ENCODE results near the gene RAD23B.

DNA sequence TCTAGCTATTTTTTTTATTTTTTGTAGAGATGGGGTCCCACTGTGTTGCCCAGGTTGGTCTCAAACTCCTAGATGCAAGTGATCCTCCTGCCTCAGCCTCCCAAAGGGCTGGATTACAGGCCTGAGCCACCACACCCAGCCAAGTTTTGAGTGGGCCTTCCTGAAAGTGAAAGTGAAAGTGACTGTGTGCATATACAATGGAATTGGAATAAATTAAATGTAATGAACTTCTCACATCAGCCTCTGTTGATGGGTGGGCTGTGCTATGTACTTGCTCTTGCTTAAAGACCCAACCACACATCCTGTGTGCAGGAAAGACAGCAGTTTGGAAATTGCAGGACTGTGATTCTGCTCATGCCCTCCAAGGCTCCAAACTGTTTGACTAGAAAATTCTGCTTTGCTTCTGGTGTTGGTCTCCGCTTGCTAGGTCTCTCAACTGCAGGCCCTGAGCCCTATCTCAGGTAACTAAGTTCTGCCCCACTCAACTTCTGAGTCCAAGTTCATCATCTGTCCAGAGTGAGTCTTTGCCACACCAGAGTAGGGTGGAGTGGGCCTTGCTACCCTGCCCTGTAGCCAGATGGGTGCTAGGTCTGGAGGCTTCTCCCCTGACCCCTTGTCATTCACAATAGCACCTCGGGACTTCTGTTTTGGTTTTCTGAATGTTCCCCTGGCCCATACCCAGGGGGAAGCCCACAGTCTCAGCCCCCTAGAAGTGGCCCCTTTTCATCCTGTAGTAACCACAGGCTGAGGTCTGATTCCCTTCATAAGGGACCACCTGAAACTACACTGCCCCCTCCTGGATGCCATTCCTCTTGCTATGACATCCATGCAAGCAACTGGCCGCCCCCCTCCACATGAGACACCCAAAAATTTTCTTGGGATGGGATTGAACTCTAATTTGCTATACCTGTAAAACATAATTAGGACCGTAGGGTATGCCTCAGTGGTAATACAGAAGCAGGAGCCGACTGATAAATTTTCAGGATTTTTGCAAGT lies 36.5 kb upstream of the RAD23B start:
- TF ChIP-seq SKI (IDR thresholded peaks at IDR 0.05; ENCODE audit: partially characterized antibody) (no peak), RFX3 (CRISPR knock-in tag; IDR thresholded peaks at IDR 0.05) (no peak), ISL2 (CRISPR knock-in tag; IDR thresholded peaks at IDR 0.05) (no peak), ZFP37 (CRISPR knock-in tag; IDR thresholded peaks at IDR 0.05; ENCODE audit: borderline replicate concordance) (no peak), NR1H2 (CRISPR knock-in tag; IDR thresholded peaks at IDR 0.05; ENCODE audit: borderline replicate concordance, low read depth) (no peak), ZNF17 (CRISPR knock-in tag; IDR thresholded peaks at IDR 0.05) (no peak), EZH2 (conservative IDR thresholded peaks at IDR 0.05; ENCODE audit: low read depth, low read length) (no peak), MED8 (CRISPR knock-in tag; IDR thresholded peaks at IDR 0.05; ENCODE audit: insufficient replicate concordance) (no peak), MAZ (IDR thresholded peaks at IDR 0.05; ENCODE audit: borderline replicate concordance, low read depth, low read length) (no peak), MAZ (CRISPR knock-in tag; IDR thresholded peaks at IDR 0.05; ENCODE audit: low read depth) (no peak)
- TF ChIP-seq, protein P1, sequence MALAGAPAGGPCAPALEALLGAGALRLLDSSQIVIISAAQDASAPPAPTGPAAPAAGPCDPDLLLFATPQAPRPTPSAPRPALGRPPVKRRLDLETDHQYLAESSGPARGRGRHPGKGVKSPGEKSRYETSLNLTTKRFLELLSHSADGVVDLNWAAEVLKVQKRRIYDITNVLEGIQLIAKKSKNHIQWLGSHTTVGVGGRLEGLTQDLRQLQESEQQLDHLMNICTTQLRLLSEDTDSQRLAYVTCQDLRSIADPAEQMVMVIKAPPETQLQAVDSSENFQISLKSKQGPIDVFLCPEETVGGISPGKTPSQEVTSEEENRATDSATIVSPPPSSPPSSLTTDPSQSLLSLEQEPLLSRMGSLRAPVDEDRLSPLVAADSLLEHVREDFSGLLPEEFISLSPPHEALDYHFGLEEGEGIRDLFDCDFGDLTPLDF (CRISPR knock-in tag; IDR thresholded peaks at IDR 0.05) = no peak
- TF ChIP-seq, protein P2, sequence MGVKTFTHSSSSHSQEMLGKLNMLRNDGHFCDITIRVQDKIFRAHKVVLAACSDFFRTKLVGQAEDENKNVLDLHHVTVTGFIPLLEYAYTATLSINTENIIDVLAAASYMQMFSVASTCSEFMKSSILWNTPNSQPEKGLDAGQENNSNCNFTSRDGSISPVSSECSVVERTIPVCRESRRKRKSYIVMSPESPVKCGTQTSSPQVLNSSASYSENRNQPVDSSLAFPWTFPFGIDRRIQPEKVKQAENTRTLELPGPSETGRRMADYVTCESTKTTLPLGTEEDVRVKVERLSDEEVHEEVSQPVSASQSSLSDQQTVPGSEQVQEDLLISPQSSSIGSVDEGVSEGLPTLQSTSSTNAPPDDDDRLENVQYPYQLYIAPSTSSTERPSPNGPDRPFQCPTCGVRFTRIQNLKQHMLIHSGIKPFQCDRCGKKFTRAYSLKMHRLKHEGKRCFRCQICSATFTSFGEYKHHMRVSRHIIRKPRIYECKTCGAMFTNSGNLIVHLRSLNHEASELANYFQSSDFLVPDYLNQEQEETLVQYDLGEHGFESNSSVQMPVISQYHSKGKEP (CRISPR knock-in tag; IDR thresholded peaks at IDR 0.05) = no peak
- TF ChIP-seq, protein P3, sequence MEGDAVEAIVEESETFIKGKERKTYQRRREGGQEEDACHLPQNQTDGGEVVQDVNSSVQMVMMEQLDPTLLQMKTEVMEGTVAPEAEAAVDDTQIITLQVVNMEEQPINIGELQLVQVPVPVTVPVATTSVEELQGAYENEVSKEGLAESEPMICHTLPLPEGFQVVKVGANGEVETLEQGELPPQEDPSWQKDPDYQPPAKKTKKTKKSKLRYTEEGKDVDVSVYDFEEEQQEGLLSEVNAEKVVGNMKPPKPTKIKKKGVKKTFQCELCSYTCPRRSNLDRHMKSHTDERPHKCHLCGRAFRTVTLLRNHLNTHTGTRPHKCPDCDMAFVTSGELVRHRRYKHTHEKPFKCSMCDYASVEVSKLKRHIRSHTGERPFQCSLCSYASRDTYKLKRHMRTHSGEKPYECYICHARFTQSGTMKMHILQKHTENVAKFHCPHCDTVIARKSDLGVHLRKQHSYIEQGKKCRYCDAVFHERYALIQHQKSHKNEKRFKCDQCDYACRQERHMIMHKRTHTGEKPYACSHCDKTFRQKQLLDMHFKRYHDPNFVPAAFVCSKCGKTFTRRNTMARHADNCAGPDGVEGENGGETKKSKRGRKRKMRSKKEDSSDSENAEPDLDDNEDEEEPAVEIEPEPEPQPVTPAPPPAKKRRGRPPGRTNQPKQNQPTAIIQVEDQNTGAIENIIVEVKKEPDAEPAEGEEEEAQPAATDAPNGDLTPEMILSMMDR (CRISPR knock-in tag; IDR thresholded peaks at IDR 0.05) = peak; percentile 40
- TF ChIP-seq, protein P4, sequence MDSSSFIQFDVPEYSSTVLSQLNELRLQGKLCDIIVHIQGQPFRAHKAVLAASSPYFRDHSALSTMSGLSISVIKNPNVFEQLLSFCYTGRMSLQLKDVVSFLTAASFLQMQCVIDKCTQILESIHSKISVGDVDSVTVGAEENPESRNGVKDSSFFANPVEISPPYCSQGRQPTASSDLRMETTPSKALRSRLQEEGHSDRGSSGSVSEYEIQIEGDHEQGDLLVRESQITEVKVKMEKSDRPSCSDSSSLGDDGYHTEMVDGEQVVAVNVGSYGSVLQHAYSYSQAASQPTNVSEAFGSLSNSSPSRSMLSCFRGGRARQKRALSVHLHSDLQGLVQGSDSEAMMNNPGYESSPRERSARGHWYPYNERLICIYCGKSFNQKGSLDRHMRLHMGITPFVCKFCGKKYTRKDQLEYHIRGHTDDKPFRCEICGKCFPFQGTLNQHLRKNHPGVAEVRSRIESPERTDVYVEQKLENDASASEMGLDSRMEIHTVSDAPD (CRISPR knock-in tag; IDR thresholded peaks at IDR 0.05) = no peak
- TF ChIP-seq, protein P5, sequence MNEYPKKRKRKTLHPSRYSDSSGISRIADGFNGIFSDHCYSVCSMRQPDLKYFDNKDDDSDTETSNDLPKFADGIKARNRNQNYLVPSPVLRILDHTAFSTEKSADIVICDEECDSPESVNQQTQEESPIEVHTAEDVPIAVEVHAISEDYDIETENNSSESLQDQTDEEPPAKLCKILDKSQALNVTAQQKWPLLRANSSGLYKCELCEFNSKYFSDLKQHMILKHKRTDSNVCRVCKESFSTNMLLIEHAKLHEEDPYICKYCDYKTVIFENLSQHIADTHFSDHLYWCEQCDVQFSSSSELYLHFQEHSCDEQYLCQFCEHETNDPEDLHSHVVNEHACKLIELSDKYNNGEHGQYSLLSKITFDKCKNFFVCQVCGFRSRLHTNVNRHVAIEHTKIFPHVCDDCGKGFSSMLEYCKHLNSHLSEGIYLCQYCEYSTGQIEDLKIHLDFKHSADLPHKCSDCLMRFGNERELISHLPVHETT (CRISPR knock-in tag; conservative IDR thresholded peaks at IDR 0.05) = no peak

Measured in HepG2 (cell line).